ENCODE data around the gene MRTFA.

GRCh38 chr22:40641269-40641668, 4.8 kb upstream of the MRTFA start:
- TF ChIP-seq POLR2A (IDR thresholded peaks at IDR 0.05) = no peak
- TF ChIP-seq CTCF (IDR thresholded peaks at IDR 0.05) = no peak
- TF ChIP-seq POLR2AphosphoS5 (IDR thresholded peaks at IDR 0.05) = no peak

Measured in prostate gland (tissue), 2 donors.